Measurements from ENCODE around the gene EVI2A.

GRCh38 chr17:31294231-31294630 is 27.2 kb downstream of the EVI2A start:
- TF ChIP-seq POLR2A (IDR thresholded peaks at IDR 0.05): no peak
- TF ChIP-seq CTCF (IDR thresholded peaks at IDR 0.05): no peak

All from adrenal gland (tissue), 5 donors.